Neural crest cell (in vitro differentiated cells): ENCODE data around the gene TEAD1. TPM values are rescaled to one million over a fixed set of nuclear protein-coding genes. Genes with fewer than 3 reads are reported as not detected.

ENCODE experiments used
- DNase-seq: peaks from one replicate; pipeline ENCODE4 v3.0.0; 2021; ENCODE audit warnings: low read depth, mixed read lengths, low spot score
- H3K27ac Mint-ChIP-seq: one replicate; pipeline ENCODE4 v1.8.0; 2021; ENCODE audit warnings: mild to moderate bottlenecking, mixed read lengths; ENCODE audit not compliant: unreplicated experiment
- H3K27me3 Mint-ChIP-seq: 2 replicates; pipeline ENCODE4 v1.8.0; 2021; ENCODE audit warnings: low read depth, mild to moderate bottlenecking, mixed read lengths
- H3K36me3 Mint-ChIP-seq: 2 replicates; pipeline ENCODE4 v1.8.0; 2021; ENCODE audit warnings: low read depth, mild to moderate bottlenecking, mixed read lengths
- H3K4me1 Mint-ChIP-seq: 2 replicates; pipeline ENCODE4 v1.8.0; 2021; ENCODE audit warnings: mixed read lengths
- H3K4me3 Mint-ChIP-seq: one replicate; pipeline ENCODE4 v1.8.0; 2021; ENCODE audit warnings: mild to moderate bottlenecking, mixed read lengths
- H3K9me3 Mint-ChIP-seq: 2 replicates; pipeline ENCODE4 v1.8.0; 2021; ENCODE audit warnings: mixed read lengths
- CTCF ChIP-seq: fragments of 200-600 bp; sonication (generic); conservative IDR thresholded peaks from 2 replicates; pipeline ENCODE4 v1.5.0; 2021; ENCODE audit warnings: antibody characterized with exemption, mild to moderate bottlenecking
- total RNA-seq: library from RNA; stranded (reverse); gene quantifications from 2 replicates; pipeline ENCODE4 v1.2.1, GENCODE V29; 2021

TEAD1 gene
- total RNA-seq, 1 donor from 2014 or later = 84.1 TPM

- Mint-ChIP-seq H3K4me1 (peaks cover 20% of the 10 kb centered on the region), H3K27ac (no peak overlapping the region), H3K9me3 (no peaks in the 10 kb centered on the region), H3K4me3 (no peak overlapping the region), H3K36me3 (peaks cover 2% of the 10 kb centered on the region), H3K27me3 (no peaks in the 10 kb centered on the region)
- no peak for TF ChIP-seq CTCF
- no peak for DNase-seq
Observed at GRCh38 chr11:12787847-12788246, 113.6 kb downstream of the TEAD1 start.

GRCh38 chr11:12789054-12789453 lies 114.8 kb downstream of the TEAD1 start:
- H3K27ac Mint-ChIP-seq = no peak overlapping the region

GRCh38 chr11:12789596-12790215 lies 115.5 kb downstream of the TEAD1 start:
- DNase-seq = no peak
- Mint-ChIP-seq H3K27me3 (no peaks in the 10 kb centered on the region), H3K9me3 (no peaks in the 10 kb centered on the region), H3K4me1 (peaks cover 26% of the 10 kb centered on the region), H3K27ac (no peak overlapping the region), H3K4me3 (no peak overlapping the region), H3K36me3 (peaks cover 2% of the 10 kb centered on the region)
- TF ChIP-seq CTCF = no peak

More at GRCh38 chr11:12789054-12789453, 114.8 kb downstream of the TEAD1 start:
- TF ChIP-seq CTCF = no peak
- H3K4me3 Mint-ChIP-seq = no peak overlapping the region
- peaks cover 23% of the 10 kb centered on the region for H3K4me1 Mint-ChIP-seq
- H3K9me3 Mint-ChIP-seq = no peaks in the 10 kb centered on the region
- H3K27me3 Mint-ChIP-seq = no peaks in the 10 kb centered on the region
- H3K36me3 Mint-ChIP-seq = peaks cover 2% of the 10 kb centered on the region
- DNase-seq = no peak

GRCh38 chr11:12790861-12791616 lies 116.8 kb downstream of the TEAD1 start:
- Mint-ChIP-seq H3K27ac (no peak overlapping the region), H3K4me1 (peaks cover 32% of the 10 kb centered on the region), H3K36me3 (peaks cover 3% of the 10 kb centered on the region), H3K4me3 (no peak overlapping the region), H3K27me3 (no peaks in the 10 kb centered on the region), H3K9me3 (peaks cover under 1% of the 10 kb centered on the region)
- TF ChIP-seq CTCF = no peak
- DNase-seq = no peak

GRCh38 chr11:12792018-12792417 lies 117.8 kb downstream of the TEAD1 start:
- H3K4me1 Mint-ChIP-seq = peaks cover 27% of the 10 kb centered on the region

More at GRCh38 chr11:12792018-12792417, 117.8 kb downstream of the TEAD1 start:
- Mint-ChIP-seq H3K36me3 (peaks cover 5% of the 10 kb centered on the region), H3K27me3 (no peaks in the 10 kb centered on the region), H3K9me3 (peaks cover 2% of the 10 kb centered on the region), H3K4me3 (no peak overlapping the region), H3K27ac (no peak overlapping the region)
- no peak for DNase-seq
- TF ChIP-seq CTCF = no peak
